PC-9 (cell line): ENCODE data around the gene CES3. TPM values are rescaled to one million over a fixed set of nuclear protein-coding genes. Genes with fewer than 3 reads are reported as not detected.

Experiments
- BruUV-seq: library from RNA; stranded (reverse); fragments of 400-500 nt; replicated peaks from 2 replicates; lab custom pipeline; 2021; lab: Mats Ljungman, UMichigan
- CTCF ChIA-PET: fragments of 300-600 bp; sonication (Branson Sonifier 250); formaldehyde crosslinking; loops from one replicate; lab custom pipeline; 2022; ENCODE audit warnings: antibody characterized with exemption; lab: Charles Lee
- POLR2A ChIA-PET: fragments of 300-600 bp; sonication (Branson Sonifier 250); formaldehyde crosslinking; loops from one replicate; lab custom pipeline; 2022; ENCODE audit warnings: antibody characterized with exemption; ENCODE audit not compliant: unreplicated experiment; lab: Charles Lee
- DNase-seq, 2 experiments: peaks; one replicate each; pipeline versions ENCODE4 v3.0.0 to v3.0.0-alpha.2; 2015 to 2022; ENCODE audit warnings: mixed read lengths in 1 of 2
- H2AFZ ChIP-seq: fragments of 200-600 bp; sonication (generic); 2 replicates; pipeline ENCODE4 v1.8.1; 2017; ENCODE audit warnings: antibody characterized with exemption
- H3F3A ChIP-seq: fragments of 200-600 bp; sonication (generic); 2 replicates; pipeline ENCODE4 v1.8.1; 2017; ENCODE audit warnings: antibody characterized with exemption, mild to moderate bottlenecking, low read depth; ENCODE audit not compliant: insufficient read depth
- H3K27ac ChIP-seq: fragments of 200-600 bp; sonication (generic); 2 replicates; pipeline ENCODE4 v1.6.1; 2016; ENCODE audit warnings: mixed run types
- H3K27me3 ChIP-seq: fragments of 200-600 bp; sonication (generic); 2 replicates; pipeline ENCODE4 v1.6.1; 2016; ENCODE audit warnings: low read depth, mixed run types; ENCODE audit not compliant: insufficient read depth
- H3K36me3 ChIP-seq: fragments of 200-600 bp; sonication (generic); 2 replicates; pipeline ENCODE4 v1.6.1; 2016; ENCODE audit warnings: low read depth, mixed run types
- H3K4me1 ChIP-seq: fragments of 200-600 bp; sonication (generic); replicated peaks from 2 replicates; pipeline ENCODE4 v1.6.1; 2016; ENCODE audit warnings: mixed run types; ENCODE audit not compliant: insufficient read depth
- H3K4me2 ChIP-seq: fragments of 200-600 bp; sonication (generic); 2 replicates; pipeline ENCODE4 v1.6.1; 2017; ENCODE audit warnings: mixed run types
- H3K4me3 ChIP-seq: fragments of 200-600 bp; sonication (generic); 2 replicates; pipeline ENCODE4 v1.6.1; 2016; ENCODE audit warnings: mixed run types
- H3K79me2 ChIP-seq: fragments of 200-600 bp; sonication (generic); 2 replicates; pipeline ENCODE4 v1.6.1; 2017; ENCODE audit warnings: low read depth, mixed run types
- H3K9me2 ChIP-seq: fragments of 200-600 bp; sonication (generic); 2 replicates; pipeline ENCODE4 v1.8.1; 2017; ENCODE audit warnings: mild to moderate bottlenecking; ENCODE audit not compliant: insufficient read depth
- H3K9me3 ChIP-seq: fragments of 200-600 bp; sonication (generic); 2 replicates; pipeline ENCODE4 v1.8.1; 2016; ENCODE audit warnings: low read depth; ENCODE audit not compliant: insufficient read depth
- H4K20me1 ChIP-seq: fragments of 200-600 bp; sonication (generic); 2 replicates; pipeline ENCODE4 v1.8.1; 2017; ENCODE audit not compliant: insufficient read depth
- CTCF ChIP-seq: fragments of 200-600 bp; sonication (generic); conservative IDR thresholded peaks from 2 replicates; pipeline ENCODE4 v1.6.1; 2017; ENCODE audit warnings: mixed run types, antibody characterized with exemption, mild to moderate bottlenecking, moderate library complexity
- EZH2 ChIP-seq: fragments of 200-600 bp; sonication (generic); IDR thresholded peaks from 2 replicates; pipeline ENCODE4 v1.8.0; 2017; ENCODE audit warnings: antibody characterized with exemption, low read depth
- intact Hi-C: fragments of 100-400 bp; cut with micrococcal nuclease; formaldehyde crosslinking; loops from one replicate; pipeline ENCODE4 v1.10.0; 2022; ENCODE audit not compliant: unreplicated experiment
- total RNA-seq: library from RNA; stranded (reverse); gene quantifications from 2 replicates; pipeline ENCODE4 v1.2.3, GENCODE V29; 2021

CES3 gene
- total RNA-seq, 1 experiment from 2014 or later: 9.1 TPM

DNA sequence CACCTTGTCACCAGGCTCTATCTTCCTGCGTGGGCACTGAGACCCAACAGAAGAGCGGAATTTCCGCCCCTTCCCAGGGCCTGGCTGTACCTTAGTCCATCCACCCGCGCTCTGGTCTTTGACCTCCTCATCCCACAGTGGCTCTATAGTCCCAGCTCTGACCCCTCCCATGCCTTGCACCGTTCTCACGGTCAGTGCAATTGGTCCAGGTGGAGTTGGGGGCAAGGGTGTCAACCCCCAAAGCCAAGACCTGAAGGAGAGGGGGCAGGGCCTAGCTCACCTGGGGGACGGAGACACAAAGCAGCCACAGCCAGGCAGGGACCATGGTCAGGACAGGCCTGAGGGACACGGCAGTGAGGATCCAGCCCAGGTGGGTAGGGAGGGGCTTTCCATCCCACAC, 43.3 kb upstream of the CES3 start:
- intact Hi-C loops: no loop called here
- DNase-seq: no peak
- POLR2A ChIA-PET: no interaction called here
- H3K4me3 ChIP-seq: no peak overlapping the region
- H2AFZ ChIP-seq: no peak overlapping the region
- H3K9me3 ChIP-seq: no peaks in the 10 kb centered on the region
- no peaks in the 10 kb centered on the region for H3K27me3 ChIP-seq
- H3K4me2 ChIP-seq: no peak overlapping the region
- H3K9me2 ChIP-seq: no peaks in the 10 kb centered on the region
- CTCF ChIA-PET: no interaction called here
- TF ChIP-seq EZH2 (no peak), CTCF (no peak)
- no peaks in the 10 kb centered on the region for H3K4me1 ChIP-seq
- no TSS peak for BruUV-seq
- H3K79me2 ChIP-seq: no peaks in the 10 kb centered on the region
- H3F3A ChIP-seq: no peaks in the 10 kb centered on the region
- no peak overlapping the region for H3K27ac ChIP-seq
- no peaks in the 10 kb centered on the region for H4K20me1 ChIP-seq
- H3K36me3 ChIP-seq: no peaks in the 10 kb centered on the region

- no TSS peak for BruUV-seq
- no peak for TF ChIP-seq EZH2
- no peak for TF ChIP-seq CTCF
- intact Hi-C loops: no loop called here
- H3K27ac ChIP-seq: no peak overlapping the region
- no peaks in the 10 kb centered on the region for H3K79me2 ChIP-seq
- H3K36me3 ChIP-seq: no peaks in the 10 kb centered on the region
- ChIA-PET CTCF (no interaction called here), POLR2A (no interaction called here)
- H3K27me3 ChIP-seq: no peaks in the 10 kb centered on the region
- no peak overlapping the region for H2AFZ ChIP-seq
- H3K4me1 ChIP-seq: no peaks in the 10 kb centered on the region
- no peaks in the 10 kb centered on the region for H4K20me1 ChIP-seq
- no peak overlapping the region for H3K4me3 ChIP-seq
- no peaks in the 10 kb centered on the region for H3K9me2 ChIP-seq
- H3F3A ChIP-seq: no peaks in the 10 kb centered on the region
- no peak for DNase-seq
- no peak overlapping the region for H3K4me2 ChIP-seq
- H3K9me3 ChIP-seq: no peaks in the 10 kb centered on the region
Measured at GRCh38 chr16:66918355-66918754, 42.7 kb upstream of the CES3 start.

DNA sequence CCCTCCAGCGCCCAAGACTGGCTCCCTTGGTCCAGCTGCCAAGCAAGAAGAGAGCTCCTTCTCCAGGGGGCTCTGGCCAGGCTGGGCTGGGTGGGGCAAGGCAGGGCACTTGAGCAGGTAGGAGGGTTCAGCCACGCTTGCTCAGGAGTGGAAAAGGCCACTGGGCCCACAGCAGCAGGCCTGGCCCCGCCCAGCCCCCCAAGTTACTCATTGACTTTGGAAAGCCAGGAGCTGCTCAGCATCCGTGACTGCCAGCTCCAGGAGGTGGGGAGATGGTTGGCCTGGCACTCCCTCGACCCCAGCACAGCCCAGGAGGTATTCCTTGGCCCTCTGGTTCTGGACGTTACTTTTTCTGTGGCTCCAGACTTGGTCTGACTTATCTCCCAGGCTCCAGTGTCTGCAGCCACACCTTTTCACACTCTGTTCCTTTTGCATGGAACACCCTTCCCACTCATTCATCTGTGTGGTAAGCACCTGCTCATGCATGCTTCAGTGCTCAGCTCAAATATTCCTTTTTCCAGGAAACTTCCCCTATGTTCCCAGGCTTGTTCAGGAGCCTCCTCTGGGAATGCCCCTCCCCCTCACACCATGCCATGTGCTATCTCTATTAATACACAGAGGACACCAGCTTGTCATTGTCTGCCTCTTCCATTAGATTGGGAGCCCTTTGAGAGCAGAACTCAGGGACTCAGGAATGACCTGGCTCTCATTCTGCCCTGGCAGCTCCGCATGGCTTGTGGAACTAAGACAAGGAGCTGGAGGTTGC, 42.1 kb upstream of the CES3 start, which contains the start of gene CDH16:
Gene CDH16 (minus strand): TSS at position 83 of the 766 bp plus-strand sequence. CDS start 820 bp downstream, outside the sequence.
- DNase-seq: no peak
- no peaks in the 10 kb centered on the region for H3K4me1 ChIP-seq
- H3K9me3 ChIP-seq: no peaks in the 10 kb centered on the region
- intact Hi-C loops: no loop called here
- ChIA-PET POLR2A (no interaction called here), CTCF (interaction anchor here (0.6 to 1.2 kb wide), 2 partner anchors 45 to 415 kb away, joined by 3 to 11 read pairs; no protein-coding TSS in a partner anchor)
- H2AFZ ChIP-seq: no peak within 1 kb of the TSS
- no peaks in the 10 kb centered on the region for H3F3A ChIP-seq
- BruUV-seq: no TSS peak
- no peaks in the 10 kb centered on the region for H3K36me3 ChIP-seq
- no peak within 1 kb of the TSS for H3K4me2 ChIP-seq
- no peaks in the 10 kb centered on the region for H3K9me2 ChIP-seq
- no peaks in the 10 kb centered on the region for H4K20me1 ChIP-seq
- TF ChIP-seq EZH2 (no peak), CTCF (no peak)
- no peak within 1 kb of the TSS for H3K27ac ChIP-seq
- no peak within 1 kb of the TSS for H3K4me3 ChIP-seq
- no peaks in the 10 kb centered on the region for H3K27me3 ChIP-seq
- H3K79me2 ChIP-seq: no peaks in the 10 kb centered on the region
